ENCODE data around the gene MMP24. TPM values are rescaled to one million over a fixed set of nuclear protein-coding genes. Genes with fewer than 3 reads are reported as not detected.

The MMP24 gene
- total and polyA plus RNA-seq, 2 of the 13 experiments (the other 11 are each of a cell fraction or from before 2014, with no cell fraction given): 0.29 to 0.35 TPM

DNA sequence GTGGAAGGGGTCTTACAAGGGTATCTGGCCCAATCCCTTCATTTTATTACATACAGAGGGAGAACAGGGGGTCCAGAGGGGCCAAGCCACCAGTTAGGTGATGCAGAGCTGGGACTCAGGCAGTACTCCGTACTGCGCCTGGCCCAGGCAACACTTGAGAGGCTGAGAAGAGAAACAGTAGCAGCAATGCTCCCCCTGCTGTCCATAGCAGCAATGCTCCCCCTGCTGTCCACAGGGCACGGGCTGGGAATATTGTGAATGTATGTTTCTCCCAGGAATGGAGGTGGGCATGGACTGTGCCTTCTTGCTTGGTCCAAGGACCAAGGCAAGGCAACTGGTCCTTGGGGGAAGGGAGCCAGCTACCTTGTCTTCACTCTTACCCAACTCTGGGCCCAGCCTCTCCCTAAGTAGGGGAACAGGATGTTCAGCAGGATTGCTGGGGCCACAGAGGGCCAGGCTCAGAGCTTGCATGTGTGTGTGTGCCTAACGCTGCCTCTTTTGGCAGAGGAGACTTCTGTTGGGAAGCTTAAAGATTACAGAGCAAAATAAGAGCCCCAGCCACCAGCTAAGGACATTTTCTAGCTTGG is 80.5 kb downstream of the MMP24 start (continued):
- TF ChIP-seq, protein P1, sequence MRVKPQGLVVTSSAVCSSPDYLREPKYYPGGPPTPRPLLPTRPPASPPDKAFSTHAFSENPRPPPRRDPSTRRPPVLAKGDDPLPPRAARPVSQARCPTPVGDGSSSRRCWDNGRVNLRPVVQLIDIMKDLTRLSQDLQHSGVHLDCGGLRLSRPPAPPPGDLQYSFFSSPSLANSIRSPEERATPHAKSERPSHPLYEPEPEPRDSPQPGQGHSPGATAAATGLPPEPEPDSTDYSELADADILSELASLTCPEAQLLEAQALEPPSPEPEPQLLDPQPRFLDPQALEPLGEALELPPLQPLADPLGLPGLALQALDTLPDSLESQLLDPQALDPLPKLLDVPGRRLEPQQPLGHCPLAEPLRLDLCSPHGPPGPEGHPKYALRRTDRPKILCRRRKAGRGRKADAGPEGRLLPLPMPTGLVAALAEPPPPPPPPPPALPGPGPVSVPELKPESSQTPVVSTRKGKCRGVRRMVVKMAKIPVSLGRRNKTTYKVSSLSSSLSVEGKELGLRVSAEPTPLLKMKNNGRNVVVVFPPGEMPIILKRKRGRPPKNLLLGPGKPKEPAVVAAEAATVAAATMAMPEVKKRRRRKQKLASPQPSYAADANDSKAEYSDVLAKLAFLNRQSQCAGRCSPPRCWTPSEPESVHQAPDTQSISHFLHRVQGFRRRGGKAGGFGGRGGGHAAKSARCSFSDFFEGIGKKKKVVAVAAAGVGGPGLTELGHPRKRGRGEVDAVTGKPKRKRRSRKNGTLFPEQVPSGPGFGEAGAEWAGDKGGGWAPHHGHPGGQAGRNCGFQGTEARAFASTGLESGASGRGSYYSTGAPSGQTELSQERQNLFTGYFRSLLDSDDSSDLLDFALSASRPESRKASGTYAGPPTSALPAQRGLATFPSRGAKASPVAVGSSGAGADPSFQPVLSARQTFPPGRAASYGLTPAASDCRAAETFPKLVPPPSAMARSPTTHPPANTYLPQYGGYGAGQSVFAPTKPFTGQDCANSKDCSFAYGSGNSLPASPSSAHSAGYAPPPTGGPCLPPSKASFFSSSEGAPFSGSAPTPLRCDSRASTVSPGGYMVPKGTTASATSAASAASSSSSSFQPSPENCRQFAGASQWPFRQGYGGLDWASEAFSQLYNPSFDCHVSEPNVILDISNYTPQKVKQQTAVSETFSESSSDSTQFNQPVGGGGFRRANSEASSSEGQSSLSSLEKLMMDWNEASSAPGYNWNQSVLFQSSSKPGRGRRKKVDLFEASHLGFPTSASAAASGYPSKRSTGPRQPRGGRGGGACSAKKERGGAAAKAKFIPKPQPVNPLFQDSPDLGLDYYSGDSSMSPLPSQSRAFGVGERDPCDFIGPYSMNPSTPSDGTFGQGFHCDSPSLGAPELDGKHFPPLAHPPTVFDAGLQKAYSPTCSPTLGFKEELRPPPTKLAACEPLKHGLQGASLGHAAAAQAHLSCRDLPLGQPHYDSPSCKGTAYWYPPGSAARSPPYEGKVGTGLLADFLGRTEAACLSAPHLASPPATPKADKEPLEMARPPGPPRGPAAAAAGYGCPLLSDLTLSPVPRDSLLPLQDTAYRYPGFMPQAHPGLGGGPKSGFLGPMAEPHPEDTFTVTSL (CRISPR knock-in tag; IDR thresholded peaks at IDR 0.05; ENCODE audit: borderline replicate concordance): no peak
- TF ChIP-seq AGO2 (optimal IDR thresholded peaks at IDR 0.05; ENCODE audit: low read depth, low read length) (no peak), NONO (IDR thresholded peaks at IDR 0.05) (no peak), NONO (CRISPR knock-in tag; conservative IDR thresholded peaks at IDR 0.05) (no peak), ZNF251 (CRISPR knock-in tag; IDR thresholded peaks at IDR 0.05) (no peak), ARID5B (CRISPR knock-in tag; IDR thresholded peaks at IDR 0.05) (peak; percentile 38; the same call in 1 of the 2 replicates), IRF2 (CRISPR knock-in tag; IDR thresholded peaks at IDR 0.05) (peak; percentile 74), ZNF142 (CRISPR knock-in tag; IDR thresholded peaks at IDR 0.05) (no peak), ZNF546 (CRISPR knock-in tag; conservative IDR thresholded peaks at IDR 0.05) (no peak), ATF6 (CRISPR knock-in tag; conservative IDR thresholded peaks at IDR 0.05) (no peak), ZNF101 (CRISPR knock-in tag; IDR thresholded peaks at IDR 0.05; ENCODE audit: borderline replicate concordance, low read depth) (no peak)

Measured in HepG2 (cell line).